B cell (primary cell): ENCODE measurements around the gene ELMO1. TPM values are rescaled to one million over a fixed set of nuclear protein-coding genes. Genes with fewer than 3 reads are reported as not detected.

ENCODE experiments used
- ATAC-seq: fragments of 200-7000 bp; cut with Tn5 transposase; one replicate; pipeline ENCODE4 v1.10.0; 2021; ENCODE audit warnings: low read depth, mild to moderate bottlenecking, moderate number of reproducible peaks, moderate library complexity
- CTCF ChIA-PET: fragments of 350-600 bp; sonication (Branson Sonifier 250); formaldehyde crosslinking; loops from one replicate; lab custom pipeline; 2021; ENCODE audit warnings: antibody characterized with exemption, inconsistent platforms; lab: Charles Lee
- POLR2A ChIA-PET: fragments of 350-600 bp; sonication (Branson Sonifier 250); formaldehyde crosslinking; loops from one replicate; lab custom pipeline; 2021; ENCODE audit warnings: antibody characterized with exemption; lab: Charles Lee
- DNase-seq: peaks from one replicate; pipeline ENCODE4 v3.0.0; 2013
- H2AFZ ChIP-seq: 2 replicates; pipeline ENCODE4 v1.6.1; 2012; ENCODE audit warnings: mild to moderate bottlenecking, low read depth, low read length; ENCODE audit not compliant: insufficient read depth, poor library complexity, severe bottlenecking
- H3K27ac ChIP-seq, 2 donors: 1 replicate in 1 of 2; 2 replicates in 1 of 2; pipeline ENCODE4 v1.5.1; 2012 to 2013; ENCODE audit warnings: low read length in 2 of 2, mild to moderate bottlenecking in 2 of 2, moderate library complexity in 1 of 2
- H3K27me3 ChIP-seq, 4 experiments: fragments of 200-600 bp in 1 of 4; sonication (generic) in 1 of 4; replicated peaks in 1 of 4; 1 replicate in 2 of 4; 2 replicates in 2 of 4; pipeline versions ENCODE4 v1.6.1 to v1.7.0; 2013 to 2016; ENCODE audit warnings: low read length in 3 of 4, mild to moderate bottlenecking in 2 of 4, mixed read lengths in 1 of 4, moderate library complexity in 1 of 4; ENCODE audit not compliant: insufficient read depth in 4 of 4, control insufficient read depth in 3 of 4; ENCODE audit errors: control extremely low read depth in 1 of 4
- H3K36me3 ChIP-seq, 2 experiments: replicated peaks in 1 of 2; 1 replicate in 1 of 2; 2 replicates in 1 of 2; pipeline versions ENCODE4 v1.6.1 to v1.7.1; 2013; ENCODE audit warnings: low read length in 1 of 2; ENCODE audit not compliant: insufficient read depth in 2 of 2, control insufficient read depth in 1 of 2; ENCODE audit errors: control extremely low read depth in 1 of 2, extremely low read depth in 1 of 2
- H3K4me1 ChIP-seq, 2 donors: fragments of 200-600 bp in 1 of 2; sonication (generic) in 1 of 2; 1 replicate in 1 of 2; 2 replicates in 1 of 2; pipeline versions ENCODE4 v1.5.1 to v1.6.1; 2013 to 2017; ENCODE audit warnings: low read length in 2 of 2; ENCODE audit not compliant: control insufficient read depth in 2 of 2, insufficient read depth in 2 of 2
- H3K4me2 ChIP-seq: replicated peaks from 2 replicates; pipeline ENCODE3; 2012; ENCODE audit warnings: mild to moderate bottlenecking, low read depth, low read length; ENCODE audit not compliant: poor library complexity, severe bottlenecking
- H3K4me3 ChIP-seq, 5 experiments: fragments of 200-600 bp in 1 of 5; sonication (generic) in 1 of 5; 1 replicate in 3 of 5; 2 replicates in 2 of 5; pipeline versions ENCODE4 v1.5.1 to v1.7.0; 2011 to 2016; ENCODE audit warnings: low read length in 4 of 5, mild to moderate bottlenecking in 4 of 5, low read depth in 2 of 5, control low read depth in 1 of 5, moderate library complexity in 1 of 5; ENCODE audit not compliant: insufficient read depth in 1 of 5; ENCODE audit errors: control extremely low read depth in 1 of 5, extremely low read depth in 1 of 5
- H3K79me2 ChIP-seq: fragments of 200-600 bp; sonication (generic); one replicate; pipeline ENCODE4 v1.6.0; 2016; ENCODE audit warnings: low read length; ENCODE audit not compliant: control insufficient read depth, insufficient read depth
- H3K9ac ChIP-seq: fragments of 200-600 bp; sonication (generic); 2 replicates; pipeline ENCODE4 v1.6.1; 2017; ENCODE audit warnings: mild to moderate bottlenecking, low read length, moderate library complexity
- H3K9me3 ChIP-seq, 3 donors: one replicate each; pipeline versions ENCODE4 v1.6.1 to v1.7.1; 2013; ENCODE audit warnings: low read length in 2 of 3; ENCODE audit not compliant: control insufficient read depth in 2 of 3, insufficient read depth in 1 of 3; ENCODE audit errors: control extremely low read depth in 1 of 3
- H4K20me1 ChIP-seq: 2 replicates; pipeline ENCODE4 v1.6.0; 2012; ENCODE audit warnings: mild to moderate bottlenecking, low read length; ENCODE audit not compliant: insufficient read depth, control insufficient read depth, poor library complexity, severe bottlenecking
- H3K27ac Mint-ChIP-seq: one replicate; pipeline ENCODE4 v1.8.0; 2021; ENCODE audit warnings: mixed read lengths
- H3K27me3 Mint-ChIP-seq: one replicate; pipeline ENCODE4 v1.8.0; 2021; ENCODE audit warnings: mixed read lengths
- H3K4me1 Mint-ChIP-seq: one replicate; pipeline ENCODE4 v1.8.0; 2021; ENCODE audit warnings: mixed read lengths
- H3K4me3 Mint-ChIP-seq: one replicate; pipeline ENCODE4 v1.8.0; 2021; ENCODE audit warnings: mixed read lengths
- H3K9me3 Mint-ChIP-seq: one replicate; pipeline ENCODE4 v1.8.0; 2022; ENCODE audit warnings: mixed read lengths; ENCODE audit not compliant: insufficient read depth
- EZH2 ChIP-seq: IDR thresholded peaks from 2 replicates; pipeline ENCODE4 v1.6.1; 2012; ENCODE audit warnings: borderline replicate concordance, low read depth, mild to moderate bottlenecking, moderate library complexity, low read length; ENCODE audit not compliant: insufficient read depth, poor library complexity, severe bottlenecking
- WGBS: methylation state at CpG from one replicate; pipeline ENCODE4 v1.1.5; 2013; ENCODE audit warnings: missing lambda C conversion rate; ENCODE audit not compliant: insufficient coverage; 5-methylcytosine and 5-hydroxymethylcytosine counted together
- intact Hi-C: fragments of 100-400 bp; cut with micrococcal nuclease; formaldehyde crosslinking; loops from one replicate; pipeline ENCODE4 v1.10.0; 2022
- polyA plus RNA-seq: library from polyadenylated mRNA; depleted of rRNA; stranded (reverse); fragments of >200 nt; gene quantifications from 2 replicates; pipeline ENCODE4 v1.2.3, GENCODE V29; 2012
- total RNA-seq, 2 donors: library from RNA; stranded (reverse); fragments of 120-200 nt in 1 of 2; gene quantifications; 1 replicate in 1 of 2; 2 replicates in 1 of 2; pipeline versions ENCODE4 v1.2.3 to v1.2.4, GENCODE V29; 2013 to 2022
- TF ChIP-seq, protein P1 (sequence below): fragments of 200-600 bp; IDR thresholded peaks from one replicate; pipeline ENCODE4 v1.8.0; 2022; ENCODE audit warnings: antibody characterized with exemption, mild to moderate bottlenecking

ELMO1 gene
- total and polyA plus RNA-seq, 2 donors (not counting 1 experiment from before 2014, with no cell fraction given), result 44.7 to 177 TPM

DNA sequence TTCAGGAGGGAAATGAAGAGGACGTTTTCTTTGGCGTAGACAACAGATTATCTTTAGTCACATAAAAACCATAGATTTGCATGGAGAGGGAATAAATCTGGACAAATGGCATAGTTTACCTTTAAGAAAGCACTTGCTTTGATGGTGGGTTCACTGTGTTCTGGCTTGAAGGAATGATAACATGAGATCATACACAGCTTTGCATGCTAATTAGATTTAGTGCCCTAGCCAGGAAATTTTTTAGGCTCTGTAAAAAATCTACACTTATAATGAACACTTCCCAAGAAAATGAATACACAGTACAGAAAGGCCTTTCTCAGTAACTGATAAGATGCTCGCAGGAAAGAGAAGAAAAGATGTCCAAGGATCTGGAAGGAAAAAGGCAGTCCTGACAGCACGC, 506.1 kb downstream of the ELMO1 start:
- H3K27ac ChIP-seq, result no peak overlapping the region
- peaks cover 7% of the 10 kb centered on the region for H3K79me2 ChIP-seq
- intact Hi-C loops, result no loop called here
- peaks cover 13 to 40% (median 20%) of the 10 kb centered on the region in 3 donors for H3K9me3 ChIP-seq
- H3K4me2 ChIP-seq, result peak overlapping the region; percentile 47
- H3K27ac Mint-ChIP-seq, result peak overlapping the region; percentile 6
- H3K9me3 Mint-ChIP-seq, result peaks cover 7% of the 10 kb centered on the region
- POLR2A ChIA-PET, result no interaction called here
- WGBS, result 67% methylated on average over 2 of the region's 4 CpGs
- TF ChIP-seq EZH2, result no peak
- TF ChIP-seq, protein P1, sequence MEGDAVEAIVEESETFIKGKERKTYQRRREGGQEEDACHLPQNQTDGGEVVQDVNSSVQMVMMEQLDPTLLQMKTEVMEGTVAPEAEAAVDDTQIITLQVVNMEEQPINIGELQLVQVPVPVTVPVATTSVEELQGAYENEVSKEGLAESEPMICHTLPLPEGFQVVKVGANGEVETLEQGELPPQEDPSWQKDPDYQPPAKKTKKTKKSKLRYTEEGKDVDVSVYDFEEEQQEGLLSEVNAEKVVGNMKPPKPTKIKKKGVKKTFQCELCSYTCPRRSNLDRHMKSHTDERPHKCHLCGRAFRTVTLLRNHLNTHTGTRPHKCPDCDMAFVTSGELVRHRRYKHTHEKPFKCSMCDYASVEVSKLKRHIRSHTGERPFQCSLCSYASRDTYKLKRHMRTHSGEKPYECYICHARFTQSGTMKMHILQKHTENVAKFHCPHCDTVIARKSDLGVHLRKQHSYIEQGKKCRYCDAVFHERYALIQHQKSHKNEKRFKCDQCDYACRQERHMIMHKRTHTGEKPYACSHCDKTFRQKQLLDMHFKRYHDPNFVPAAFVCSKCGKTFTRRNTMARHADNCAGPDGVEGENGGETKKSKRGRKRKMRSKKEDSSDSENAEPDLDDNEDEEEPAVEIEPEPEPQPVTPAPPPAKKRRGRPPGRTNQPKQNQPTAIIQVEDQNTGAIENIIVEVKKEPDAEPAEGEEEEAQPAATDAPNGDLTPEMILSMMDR, result no peak
- CTCF ChIA-PET, result interaction anchor here (1.0 kb wide), 1 partner anchor 240 kb away, joined by 3 read pairs; no protein-coding TSS in a partner anchor
- DNase-seq (no peak), ATAC-seq (no peak)
- peaks cover 6% of the 10 kb centered on the region for H4K20me1 ChIP-seq
- H3K27me3 ChIP-seq, result no peaks in the 10 kb centered on the region
- peak overlapping the region; percentile 78 for H3K4me3 Mint-ChIP-seq
- no peaks in the 10 kb centered on the region for H3K27me3 Mint-ChIP-seq
- no peak overlapping the region for H3K9ac ChIP-seq
- H3K36me3 ChIP-seq, result peaks cover 4 to 12% of the 10 kb centered on the region in 2 experiments
- no peak overlapping the region for H3K4me3 ChIP-seq
- no peak overlapping the region for H2AFZ ChIP-seq
- H3K4me1 ChIP-seq, result peaks cover 36 to 49% of the 10 kb centered on the region in 2 donors
- peaks cover 65% of the 10 kb centered on the region for H3K4me1 Mint-ChIP-seq

GRCh38 chr7:36942025-36942424, 506.6 kb downstream of the ELMO1 start:
- DNase-seq (no peak), ATAC-seq (no peak)
- Histone ChIP-seq H3K9me3 (peaks cover 13 to 45% (median 24%) of the 10 kb centered on the region in 3 donors), H3K79me2 (peaks cover 11% of the 10 kb centered on the region), H4K20me1 (peaks cover 6% of the 10 kb centered on the region), H3K36me3 (peaks cover 4 to 18% of the 10 kb centered on the region in 2 experiments), H3K27me3 (no peaks in the 10 kb centered on the region), H3K4me3 (no peak overlapping the region), H3K4me1 (peaks cover 36 to 49% of the 10 kb centered on the region in 2 donors), H3K27ac (no peak overlapping the region), H3K9ac (no peak overlapping the region), H3K4me2 (peak overlapping the region; percentile 47), H2AFZ (no peak overlapping the region)
- TF ChIP-seq EZH2, result no peak
- TF ChIP-seq, protein P1, result no peak
- Mint-ChIP-seq H3K9me3 (peaks cover 11% of the 10 kb centered on the region), H3K27me3 (no peaks in the 10 kb centered on the region), H3K4me1 (peaks cover 60% of the 10 kb centered on the region), H3K4me3 (peak overlapping the region; percentile 78), H3K27ac (peak overlapping the region; percentile 6)
- intact Hi-C loops, result no loop called here
- 50% methylated on average over 1 of the region's 3 CpGs for WGBS
- ChIA-PET CTCF (interaction anchor here (1.0 kb wide), 1 partner anchor 240 kb away, joined by 3 read pairs; no protein-coding TSS in a partner anchor), POLR2A (no interaction called here)
